SK-N-MC (cell line): Measurements from ENCODE around the gene JTB.

Experiments used
- EZH2 ChIP-seq: fragments of 200-600 bp; sonication (generic); IDR thresholded peaks from one replicate; pipeline ENCODE4 v1.6.1; 2017; ENCODE audit warnings: antibody characterized with exemption
- POLR2AphosphoS5 ChIP-seq: IDR thresholded peaks from 2 replicates; pipeline ENCODE4 v1.6.1; 2012; ENCODE audit warnings: mild to moderate bottlenecking, low read depth, low read length, borderline replicate concordance

- no peak for TF ChIP-seq POLR2AphosphoS5
- TF ChIP-seq EZH2, result no peak
Observed at GRCh38 chr1:153926405-153926804, 51.1 kb downstream of the JTB start.
